ENCODE results near the gene TTYH2.

- TF ChIP-seq, protein P1, sequence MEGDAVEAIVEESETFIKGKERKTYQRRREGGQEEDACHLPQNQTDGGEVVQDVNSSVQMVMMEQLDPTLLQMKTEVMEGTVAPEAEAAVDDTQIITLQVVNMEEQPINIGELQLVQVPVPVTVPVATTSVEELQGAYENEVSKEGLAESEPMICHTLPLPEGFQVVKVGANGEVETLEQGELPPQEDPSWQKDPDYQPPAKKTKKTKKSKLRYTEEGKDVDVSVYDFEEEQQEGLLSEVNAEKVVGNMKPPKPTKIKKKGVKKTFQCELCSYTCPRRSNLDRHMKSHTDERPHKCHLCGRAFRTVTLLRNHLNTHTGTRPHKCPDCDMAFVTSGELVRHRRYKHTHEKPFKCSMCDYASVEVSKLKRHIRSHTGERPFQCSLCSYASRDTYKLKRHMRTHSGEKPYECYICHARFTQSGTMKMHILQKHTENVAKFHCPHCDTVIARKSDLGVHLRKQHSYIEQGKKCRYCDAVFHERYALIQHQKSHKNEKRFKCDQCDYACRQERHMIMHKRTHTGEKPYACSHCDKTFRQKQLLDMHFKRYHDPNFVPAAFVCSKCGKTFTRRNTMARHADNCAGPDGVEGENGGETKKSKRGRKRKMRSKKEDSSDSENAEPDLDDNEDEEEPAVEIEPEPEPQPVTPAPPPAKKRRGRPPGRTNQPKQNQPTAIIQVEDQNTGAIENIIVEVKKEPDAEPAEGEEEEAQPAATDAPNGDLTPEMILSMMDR (IDR thresholded peaks at IDR 0.05): no peak
- no peak for TF ChIP-seq POLR2A (IDR thresholded peaks at IDR 0.05)
Measured at GRCh38 chr17:74243013-74243755, 29.8 kb downstream of the TTYH2 start.

Measured in upper lobe of left lung (tissue), 4 donors.